HCT116 (cell line): ENCODE measurements around the gene DNHD1. TPM values are rescaled to one million over a fixed set of nuclear protein-coding genes. Genes with fewer than 3 reads are reported as not detected.

ENCODE experiments used
- ATAC-seq: fragments of 200-7000 bp; cut with Tn5 transposase; 2 replicates; pipeline ENCODE4 v1.9.1; 2020; ENCODE audit warnings: mild to moderate bottlenecking, moderate library complexity
- BruUV-seq: library from RNA; stranded (reverse); fragments of 400-500 nt; replicated peaks from 2 replicates; lab custom pipeline; 2021; lab: Mats Ljungman, UMichigan
- CTCF ChIA-PET: fragments of 300-600 bp; sonication (Branson Sonifier 250); formaldehyde crosslinking; loops from one replicate; lab custom pipeline; 2021; ENCODE audit warnings: antibody characterized with exemption; lab: Charles Lee
- POLR2A ChIA-PET: fragments of 300-600, 350-600 bp; sonication (Branson Sonifier 250); formaldehyde crosslinking; loops from one replicate; lab custom pipeline; 2021; ENCODE audit warnings: antibody characterized with exemption; lab: Charles Lee
- RAD21 ChIA-PET, 2 experiments: fragments of 300-600 bp; sonication (Branson Sonifier 250); formaldehyde crosslinking; loops; one replicate each; lab custom pipeline; 2023; ENCODE audit warnings: low total read pairs in 2 of 2; ENCODE audit not compliant: uncharacterized antibody in 2 of 2, unreplicated experiment in 2 of 2, low non-redundant PET in 1 of 2; lab: Charles Lee
- DNase-seq: peaks from one replicate; pipeline ENCODE4 v3.0.0-alpha.2; 2010; ENCODE audit warnings: low read depth, low spot score
- H2AFZ ChIP-seq: fragments of 200-600 bp; shearing (Covaris generic), sonication (generic); 2 replicates; pipeline ENCODE4 v1.6.1; 2017; ENCODE audit warnings: low read depth, mixed run types, mixed read lengths, antibody characterized with exemption, low read length; ENCODE audit not compliant: poor library complexity, severe bottlenecking
- H3K27ac ChIP-seq: 2 replicates; pipeline ENCODE4 v1.5.1; 2012; ENCODE audit warnings: low read depth, low read length
- H3K27me3 ChIP-seq: fragments of 200-600 bp; sonication (generic); 2 replicates; pipeline ENCODE4 v1.6.1; 2016; ENCODE audit warnings: mixed run types, low read length, mixed read lengths; ENCODE audit not compliant: insufficient read depth
- H3K36me3 ChIP-seq, 2 experiments: fragments of 200-500 bp in 1 of 2; fragments of 200-600 bp in 1 of 2; sonication (Bioruptor generic) in 1 of 2; sonication (generic) in 1 of 2; 2 replicates each; pipeline versions ENCODE4 v1.5.1 to v1.6.1; 2014 to 2016; ENCODE audit warnings: low read length in 2 of 2, inconsistent platforms in 1 of 2, mixed read lengths in 1 of 2, mixed run types in 1 of 2; ENCODE audit not compliant: insufficient read depth in 2 of 2, control insufficient read depth in 1 of 2
- H3K4me1 ChIP-seq, 2 experiments: fragments of 200-600 bp in 1 of 2; sonication (generic) in 1 of 2; 2 replicates each; pipeline versions ENCODE4 v1.5.1 to v1.6.1; 2012 to 2017; ENCODE audit warnings: low read length in 2 of 2, inconsistent platforms in 1 of 2, mild to moderate bottlenecking in 1 of 2, mixed read lengths in 1 of 2, mixed run types in 1 of 2, moderate library complexity in 1 of 2; ENCODE audit not compliant: insufficient read depth in 2 of 2, control insufficient read depth in 1 of 2
- H3K4me2 ChIP-seq: fragments of 200-600 bp; sonication (generic); 2 replicates; pipeline ENCODE4 v1.6.1; 2017; ENCODE audit warnings: mixed run types, low read length, mixed read lengths
- H3K4me3 ChIP-seq, 2 experiments: fragments of 200-600 bp in 1 of 2; sonication (generic) in 1 of 2; replicated peaks in 1 of 2; 2 replicates each; pipeline ENCODE4 v1.5.1; 2011 to 2016; ENCODE audit warnings: low read length in 2 of 2, control low read depth in 1 of 2, low read depth in 1 of 2, mild to moderate bottlenecking in 1 of 2, mixed read lengths in 1 of 2, mixed run types in 1 of 2
- H3K79me2 ChIP-seq: fragments of 200-600 bp; sonication (generic); 2 replicates; pipeline ENCODE4 v1.6.1; 2017; ENCODE audit warnings: mild to moderate bottlenecking, mixed run types, low read length, moderate library complexity, mixed read lengths; ENCODE audit not compliant: insufficient read depth
- H3K9ac ChIP-seq: fragments of 200-600 bp; sonication (generic); 2 replicates; pipeline ENCODE4 v1.6.1; 2016; ENCODE audit warnings: low read length, mixed read lengths
- H3K9me2 ChIP-seq: fragments of 200-600 bp; sonication (generic), shearing (Covaris generic); 2 replicates; pipeline ENCODE4 v1.6.1; 2017; ENCODE audit warnings: mixed run types, mild to moderate bottlenecking, moderate library complexity; ENCODE audit not compliant: insufficient read depth
- H3K9me3 ChIP-seq, 2 experiments: fragments of 200-500 bp in 1 of 2; fragments of 200-600 bp in 1 of 2; sonication (Bioruptor generic) in 1 of 2; sonication (generic) in 1 of 2; 2 replicates each; pipeline ENCODE4 v1.6.1; 2014 to 2017; ENCODE audit warnings: low read length in 2 of 2, mixed read lengths in 2 of 2, inconsistent platforms in 1 of 2, low read depth in 1 of 2, mild to moderate bottlenecking in 1 of 2, mixed run types in 1 of 2, moderate library complexity in 1 of 2; ENCODE audit not compliant: control insufficient read depth in 1 of 2, insufficient read depth in 1 of 2
- H4K20me1 ChIP-seq: fragments of 200-600 bp; sonication (generic), shearing (Covaris generic); 2 replicates; pipeline ENCODE4 v1.6.1; 2017; ENCODE audit warnings: mixed run types, mild to moderate bottlenecking, moderate library complexity; ENCODE audit not compliant: insufficient read depth
- CBX3 ChIP-seq: IDR thresholded peaks from 2 replicates; pipeline ENCODE4 v1.6.1; 2012; ENCODE audit warnings: low read depth
- CEBPB ChIP-seq: IDR thresholded peaks from 2 replicates; pipeline ENCODE4 v1.6.1; 2012; ENCODE audit warnings: low read depth
- EGR1 ChIP-seq: IDR thresholded peaks from 2 replicates; pipeline ENCODE4 v1.6.1; 2012; ENCODE audit warnings: low read depth
- ELF1 ChIP-seq: IDR thresholded peaks from 2 replicates; pipeline ENCODE4 v1.6.1; 2012; ENCODE audit warnings: low read depth, borderline replicate concordance
- FOSL1 ChIP-seq: IDR thresholded peaks from 2 replicates; pipeline ENCODE4 v1.6.1; 2012; ENCODE audit warnings: low read depth
- POLR2A ChIP-seq: IDR thresholded peaks from 2 replicates; pipeline ENCODE4 v1.7.0; 2011; ENCODE audit warnings: borderline replicate concordance; ENCODE audit not compliant: insufficient read depth, insufficient read length; ENCODE audit errors: extremely low read depth
- POLR2AphosphoS5 ChIP-seq: IDR thresholded peaks from 2 replicates; pipeline ENCODE4 v1.6.1; 2011; ENCODE audit warnings: mild to moderate bottlenecking, low read depth, low read length, moderate library complexity
- SIN3A ChIP-seq: IDR thresholded peaks from 2 replicates; pipeline ENCODE4 v1.6.1; 2012; ENCODE audit warnings: low read depth
- SP1 ChIP-seq: IDR thresholded peaks from 2 replicates; pipeline ENCODE4 v1.6.1; 2012; ENCODE audit warnings: low read depth
- TCF7L2 ChIP-seq: IDR thresholded peaks from 2 replicates; pipeline ENCODE4 v1.7.0; 2011; ENCODE audit warnings: borderline replicate concordance, inconsistent platforms; ENCODE audit not compliant: insufficient read depth, insufficient read length; ENCODE audit errors: extremely low read depth
- YY1 ChIP-seq: IDR thresholded peaks from 2 replicates; pipeline ENCODE4 v1.6.1; 2011; ENCODE audit warnings: low read length, low read depth, moderate library complexity, mild to moderate bottlenecking; ENCODE audit not compliant: insufficient replicate concordance; ENCODE audit errors: extremely low read depth
- ZFX ChIP-seq: fragments of 450-650 bp; IDR thresholded peaks from 2 replicates; pipeline ENCODE4 v1.6.1; 2017
- ZNF274 ChIP-seq: fragments of 200-500 bp; sonication (Bioruptor generic); IDR thresholded peaks from 2 replicates; pipeline ENCODE4 v1.6.1; 2014; ENCODE audit warnings: mild to moderate bottlenecking, low read depth, low read length, inconsistent platforms
- intact Hi-C: fragments of 100-400 bp; cut with micrococcal nuclease; formaldehyde crosslinking; loops from 2 replicates; pipeline ENCODE4 v1.10.0; 2022
- total RNA-seq: library from RNA; stranded (reverse); gene quantifications from one replicate; pipeline ENCODE4 v1.2.1, GENCODE V29; 2021; ENCODE audit not compliant: unreplicated experiment

The DNHD1 gene
- total RNA-seq, 1 experiment from 2014 or later = 8.0 TPM

DNA sequence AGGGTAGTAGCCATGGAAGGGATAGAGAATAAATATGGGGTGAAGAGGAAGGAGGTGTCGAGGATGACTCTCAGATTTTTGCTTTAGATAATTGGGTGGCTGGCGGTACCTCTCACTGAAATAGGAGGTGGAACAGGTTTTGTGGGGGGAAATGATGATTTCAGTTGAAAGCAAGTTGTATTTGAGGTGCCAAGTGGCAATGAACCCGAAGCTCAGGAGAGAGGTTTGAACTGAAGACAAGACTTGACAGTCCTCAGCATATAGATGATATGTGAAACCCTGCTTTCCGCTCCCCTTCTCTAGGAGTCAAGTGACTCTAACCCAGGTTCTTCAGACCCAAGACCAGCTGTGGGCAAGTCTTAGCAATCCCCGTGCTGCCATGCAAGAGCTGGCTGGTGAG is 72.6 kb downstream of the DNHD1 start:
- TF ChIP-seq ZFX = no peak
- TF ChIP-seq POLR2A = no peak
- TF ChIP-seq, all 23 proteins: peak for 0
- Histone ChIP-seq H3K4me2 (no peak overlapping the region), H3K9me3 (no peaks in the 10 kb centered on the region), H3K4me1 (no peaks in the 10 kb centered on the region), H3K9me2 (no peaks in the 10 kb centered on the region), H4K20me1 (no peaks in the 10 kb centered on the region), H3K9ac (no peak overlapping the region), H3K79me2 (no peaks in the 10 kb centered on the region), H3K27ac (no peak overlapping the region), H3K4me3 (no peak overlapping the region), H2AFZ (no peak overlapping the region), H3K27me3 (no peaks in the 10 kb centered on the region), H3K36me3 (no peaks in the 10 kb centered on the region)
- ChIA-PET CTCF (no interaction called here), POLR2A (no interaction called here), RAD21 (no interaction called here)
- no TSS peak for BruUV-seq
- intact Hi-C loops = no loop called here
- ATAC-seq (no peak), DNase-seq (no peak)

DNA sequence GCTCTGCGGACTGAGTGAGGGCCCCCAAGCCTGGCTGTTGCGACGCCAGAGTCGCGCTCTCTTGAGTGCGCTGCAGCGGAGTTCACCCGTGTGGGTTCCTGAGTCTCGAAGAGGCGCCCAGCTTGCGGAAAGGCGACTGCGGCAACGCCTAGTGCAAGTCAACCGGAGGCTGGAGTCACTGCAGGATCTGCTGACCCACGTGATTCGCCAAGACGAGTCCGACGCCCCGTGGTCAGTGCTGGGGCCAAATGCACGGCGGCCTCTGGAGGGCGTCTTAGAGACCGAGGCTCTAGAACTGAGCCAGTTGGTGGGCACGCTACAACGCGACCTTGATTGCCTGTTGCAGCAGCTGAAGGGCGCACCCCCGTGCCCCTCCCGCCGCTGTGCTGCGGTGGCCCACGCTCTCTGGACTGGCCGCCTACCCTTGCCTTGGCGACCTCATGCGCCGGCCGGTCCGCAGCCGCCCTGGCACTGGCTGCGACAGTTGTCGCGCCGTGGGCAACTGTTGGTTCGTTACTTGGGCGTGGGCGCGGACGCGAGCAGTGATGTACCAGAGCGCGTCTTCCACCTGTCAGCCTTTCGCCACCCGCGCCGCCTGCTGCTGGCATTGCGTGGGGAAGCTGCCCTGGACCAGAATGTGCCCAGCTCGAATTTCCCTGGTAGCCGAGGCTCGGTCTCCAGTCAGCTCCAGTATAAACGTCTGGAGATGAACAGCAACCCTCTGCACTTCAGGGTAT is 73.8 kb downstream of the DNHD1 start:
- no TSS peak for BruUV-seq
- H3K4me2 ChIP-seq = no peak overlapping the region
- no peaks in the 10 kb centered on the region for H4K20me1 ChIP-seq
- H3K9ac ChIP-seq = no peak overlapping the region
- H3K4me1 ChIP-seq = no peaks in the 10 kb centered on the region
- TF ChIP-seq SP1 (no peak), POLR2A (no peak), YY1 (no peak), POLR2AphosphoS5 (no peak), ZNF274 (no peak), ZFX (no peak), CEBPB (no peak), SIN3A (no peak), FOSL1 (no peak), EGR1 (no peak), CBX3 (no peak), TCF7L2 (no peak), ELF1 (no peak)
- no peaks in the 10 kb centered on the region for H3K36me3 ChIP-seq
- no peak overlapping the region for H3K27ac ChIP-seq
- no peak overlapping the region for H3K4me3 ChIP-seq
- no peak overlapping the region for H2AFZ ChIP-seq
- ATAC-seq = no peak
- RAD21 ChIA-PET = no interaction called here
- no peaks in the 10 kb centered on the region for H3K79me2 ChIP-seq
- no peak for DNase-seq
- intact Hi-C loops = no loop called here
- POLR2A ChIA-PET = no interaction called here
- no peaks in the 10 kb centered on the region for H3K9me3 ChIP-seq
- CTCF ChIA-PET = no interaction called here
- H3K9me2 ChIP-seq = no peaks in the 10 kb centered on the region
- H3K27me3 ChIP-seq = no peaks in the 10 kb centered on the region
